ENCODE results near the gene MFGE8. TPM values are rescaled to one million over a fixed set of nuclear protein-coding genes. Genes with fewer than 3 reads are reported as not detected.

The MFGE8 gene
- polyA plus RNA-seq, 1 experiment, result 1,967 TPM

DNA sequence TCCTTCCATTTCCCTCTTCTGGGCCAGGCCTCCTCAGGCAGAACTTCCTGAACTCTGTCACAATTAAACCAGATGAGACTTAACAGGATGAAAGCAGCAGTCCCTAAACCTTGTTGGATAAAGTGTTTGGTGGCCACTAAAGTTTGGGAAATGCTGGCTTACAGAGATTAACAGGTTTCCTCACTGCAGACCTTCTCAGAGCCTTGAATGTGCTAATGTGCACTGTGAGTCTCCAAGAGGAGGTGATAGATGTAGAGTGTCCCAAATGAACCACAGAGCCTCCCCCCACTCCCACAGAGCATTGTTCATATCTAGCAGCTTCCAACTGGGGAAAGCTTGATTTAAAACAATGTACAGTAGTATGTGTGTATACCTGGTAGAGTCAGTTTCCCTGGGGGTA, 60.7 kb downstream of the MFGE8 start:
- H3K36me3 ChIP-seq (ENCODE audit: control insufficient read depth, insufficient read depth, low read length), result no peaks in the 10 kb centered on the region
- TF ChIP-seq, protein P1, sequence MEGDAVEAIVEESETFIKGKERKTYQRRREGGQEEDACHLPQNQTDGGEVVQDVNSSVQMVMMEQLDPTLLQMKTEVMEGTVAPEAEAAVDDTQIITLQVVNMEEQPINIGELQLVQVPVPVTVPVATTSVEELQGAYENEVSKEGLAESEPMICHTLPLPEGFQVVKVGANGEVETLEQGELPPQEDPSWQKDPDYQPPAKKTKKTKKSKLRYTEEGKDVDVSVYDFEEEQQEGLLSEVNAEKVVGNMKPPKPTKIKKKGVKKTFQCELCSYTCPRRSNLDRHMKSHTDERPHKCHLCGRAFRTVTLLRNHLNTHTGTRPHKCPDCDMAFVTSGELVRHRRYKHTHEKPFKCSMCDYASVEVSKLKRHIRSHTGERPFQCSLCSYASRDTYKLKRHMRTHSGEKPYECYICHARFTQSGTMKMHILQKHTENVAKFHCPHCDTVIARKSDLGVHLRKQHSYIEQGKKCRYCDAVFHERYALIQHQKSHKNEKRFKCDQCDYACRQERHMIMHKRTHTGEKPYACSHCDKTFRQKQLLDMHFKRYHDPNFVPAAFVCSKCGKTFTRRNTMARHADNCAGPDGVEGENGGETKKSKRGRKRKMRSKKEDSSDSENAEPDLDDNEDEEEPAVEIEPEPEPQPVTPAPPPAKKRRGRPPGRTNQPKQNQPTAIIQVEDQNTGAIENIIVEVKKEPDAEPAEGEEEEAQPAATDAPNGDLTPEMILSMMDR (IDR thresholded peaks at IDR 0.05; ENCODE audit: insufficient read depth, low read depth, low read length), result no peak
- no peak overlapping the region for H3K4me3 ChIP-seq (ENCODE audit: low read depth, low read length)
- no peak for DNase-seq (ENCODE audit: low read depth)
- peaks cover 7% of the 10 kb centered on the region for H3K27me3 ChIP-seq (ENCODE audit: control insufficient read depth, insufficient read depth, low read length)
- CTCF ChIA-PET, result interaction anchor here (0.6 kb wide), 1 partner anchor 371 kb away, joined by 3 read pairs; no protein-coding TSS in a partner anchor
- POLR2A ChIA-PET, result no interaction called here

DNA sequence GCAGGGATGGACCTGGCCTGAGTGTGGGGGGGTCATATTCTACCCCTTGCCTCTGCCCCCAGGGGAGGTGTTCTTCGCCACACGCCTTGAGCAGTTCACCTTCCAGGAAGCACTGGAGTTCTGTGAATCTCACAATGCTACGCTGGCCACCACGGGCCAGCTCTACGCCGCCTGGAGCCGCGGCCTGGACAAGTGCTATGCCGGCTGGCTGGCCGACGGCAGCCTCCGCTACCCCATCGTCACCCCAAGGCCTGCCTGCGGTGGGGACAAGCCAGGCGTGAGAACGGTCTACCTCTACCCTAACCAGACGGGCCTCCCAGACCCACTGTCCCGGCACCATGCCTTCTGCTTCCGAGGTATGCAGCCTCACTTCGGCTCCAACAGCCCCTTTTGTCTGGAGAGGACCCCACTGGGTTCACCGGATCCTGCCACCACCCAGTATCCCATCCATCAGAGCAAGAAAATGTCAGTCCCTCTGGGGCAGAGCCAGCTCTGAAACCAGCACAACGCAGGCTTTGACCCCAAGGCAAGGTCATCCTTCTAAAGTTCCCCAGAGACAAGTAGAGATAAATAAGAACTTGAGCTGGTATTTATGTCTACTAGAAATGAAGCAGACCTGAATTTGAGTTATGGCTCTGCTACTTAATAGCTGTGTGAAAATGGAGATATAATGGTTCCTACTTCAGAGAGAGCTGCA, 63.7 kb downstream of the MFGE8 start:
- ChIA-PET CTCF (no interaction called here), POLR2A (no interaction called here)
- peaks cover 4% of the 10 kb centered on the region; the same call in 1 of the 2 replicates for H3K27me3 ChIP-seq (ENCODE audit: control insufficient read depth, insufficient read depth, low read length)
- no peak overlapping the region for H3K4me3 ChIP-seq (ENCODE audit: low read depth, low read length)
- DNase-seq (ENCODE audit: low read depth), result no peak
- TF ChIP-seq, protein P1 (IDR thresholded peaks at IDR 0.05; ENCODE audit: insufficient read depth, low read depth, low read length), result no peak
- H3K36me3 ChIP-seq (ENCODE audit: control insufficient read depth, insufficient read depth, low read length), result no peaks in the 10 kb centered on the region

Other genes starting within 250 kb of the MFGE8 start
- 0.85 and 3.6 TPM in 2 replicates for gene ACAN, start 109.9 kb downstream of the MFGE8 start, polyA plus RNA-seq (2011; rRNA removed)
- 14.0 and 25.5 TPM in 2 replicates for gene HAPLN3, start 17.8 kb downstream of the MFGE8 start, polyA plus RNA-seq (2011; rRNA removed)
- 47.2 and 69.6 TPM in 2 replicates for gene ABHD2, start 175.1 kb upstream of the MFGE8 start, polyA plus RNA-seq (2011; rRNA removed)

Data from BJ (cell line).